Smooth muscle cell (in vitro differentiated cells): ENCODE results near the gene RNF43. TPM values are rescaled to one million over a fixed set of nuclear protein-coding genes. Genes with fewer than 3 reads are reported as not detected.

Experiments used
- DNase-seq: peaks from one replicate; lab custom pipeline; 2025; ENCODE audit not compliant: unreplicated experiment; lab: John Stamatoyannopoulos, UW
- H2AFZ ChIP-seq: fragments of 200-600 bp; sonication (generic); 2 replicates; pipeline ENCODE4 v1.6.0; 2016; ENCODE audit warnings: antibody characterized with exemption, low read depth, mild to moderate bottlenecking
- H3F3A ChIP-seq: fragments of 200-600 bp; sonication (generic); 2 replicates; pipeline ENCODE4 v1.6.0; 2017; ENCODE audit warnings: antibody characterized with exemption, low read depth
- H3K27ac ChIP-seq: fragments of 200-600 bp; sonication (generic); 2 replicates; pipeline ENCODE4 v1.5.1; 2016; ENCODE audit warnings: low read depth, mild to moderate bottlenecking
- H3K27me3 ChIP-seq: fragments of 200-600 bp; sonication (generic); 2 replicates; pipeline ENCODE4 v1.6.1; 2016; ENCODE audit warnings: low read depth, mild to moderate bottlenecking
- H3K36me3 ChIP-seq: fragments of 200-600 bp; sonication (generic); 2 replicates; pipeline ENCODE4 v1.5.1; 2016; ENCODE audit warnings: low read depth
- H3K4me1 ChIP-seq: fragments of 200-600 bp; sonication (generic); 2 replicates; pipeline ENCODE4 v1.5.1; 2016; ENCODE audit warnings: low read depth
- H3K4me2 ChIP-seq: fragments of 200-600 bp; sonication (generic); 2 replicates; pipeline ENCODE4 v1.6.0; 2016; ENCODE audit warnings: mild to moderate bottlenecking
- H3K4me3 ChIP-seq: fragments of 200-600 bp; sonication (generic); 2 replicates; pipeline ENCODE4 v1.5.1; 2016; ENCODE audit warnings: mild to moderate bottlenecking
- H3K79me2 ChIP-seq: fragments of 200-600 bp; sonication (generic); 2 replicates; pipeline ENCODE4 v1.6.0; 2016; ENCODE audit warnings: low read depth, mild to moderate bottlenecking
- H3K9ac ChIP-seq: fragments of 200-600 bp; sonication (generic); 2 replicates; pipeline ENCODE4 v1.6.0; 2016; ENCODE audit warnings: low read depth
- H3K9me3 ChIP-seq: fragments of 200-600 bp; sonication (generic); replicated peaks from 2 replicates; pipeline ENCODE4 v1.5.1; 2016; ENCODE audit warnings: low read depth
- H4K20me1 ChIP-seq: fragments of 200-600 bp; sonication (generic); 2 replicates; pipeline ENCODE4 v1.6.0; 2016; ENCODE audit warnings: low read depth
- WGBS: methylation state at CpG from one replicate; pipeline ENCODE4 v1.1.7; 2016; ENCODE audit warnings: low lambda C conversion rate; 5-methylcytosine and 5-hydroxymethylcytosine counted together
- polyA plus RNA-seq: library from polyadenylated mRNA; unstranded; fragments of >200 nt; fragmentation: Nextera tagmentation; extraction: Ambion mirVana; gene quantifications from 2 replicates; pipeline ENCODE4 v1.2.1, GENCODE V29; 2016
- total RNA-seq: library from RNA; depleted of rRNA; stranded (reverse); fragments of >200 nt; gene quantifications from 2 replicates; pipeline ENCODE4 v1.2.3, GENCODE V29; 2014
- TF ChIP-seq, protein P1 (sequence below): fragments of 200-600 bp; sonication (generic); IDR thresholded peaks from 2 replicates; pipeline ENCODE4 v1.5.1; 2017; ENCODE audit warnings: borderline replicate concordance, mild to moderate bottlenecking, antibody characterized with exemption; ENCODE audit not compliant: insufficient read depth, poor library complexity, severe bottlenecking

RNF43 gene
- total and polyA plus RNA-seq, 2 experiments from 2014 or later, result 0.17 to 3.8 TPM

DNA sequence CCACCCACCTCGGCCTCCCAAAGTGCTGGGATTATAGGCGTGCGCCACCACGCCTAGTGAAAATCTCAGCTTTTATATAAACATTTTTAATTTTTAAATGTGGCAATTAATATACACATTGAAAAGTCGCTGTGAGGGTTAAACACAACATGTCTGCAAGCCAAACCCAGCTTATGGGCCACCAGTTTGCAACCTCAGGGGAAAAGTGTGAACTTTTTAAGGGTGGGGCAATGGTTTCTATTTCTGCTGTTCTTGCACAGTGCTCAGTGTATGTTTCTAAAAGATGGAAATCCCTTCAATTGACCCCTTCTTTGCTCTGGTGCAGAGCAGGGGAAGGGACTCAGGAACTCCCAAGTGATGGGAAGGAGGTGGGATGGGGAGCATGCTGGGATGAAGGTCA lies 47.0 kb downstream of the RNF43 start:
- TF ChIP-seq, protein P1, sequence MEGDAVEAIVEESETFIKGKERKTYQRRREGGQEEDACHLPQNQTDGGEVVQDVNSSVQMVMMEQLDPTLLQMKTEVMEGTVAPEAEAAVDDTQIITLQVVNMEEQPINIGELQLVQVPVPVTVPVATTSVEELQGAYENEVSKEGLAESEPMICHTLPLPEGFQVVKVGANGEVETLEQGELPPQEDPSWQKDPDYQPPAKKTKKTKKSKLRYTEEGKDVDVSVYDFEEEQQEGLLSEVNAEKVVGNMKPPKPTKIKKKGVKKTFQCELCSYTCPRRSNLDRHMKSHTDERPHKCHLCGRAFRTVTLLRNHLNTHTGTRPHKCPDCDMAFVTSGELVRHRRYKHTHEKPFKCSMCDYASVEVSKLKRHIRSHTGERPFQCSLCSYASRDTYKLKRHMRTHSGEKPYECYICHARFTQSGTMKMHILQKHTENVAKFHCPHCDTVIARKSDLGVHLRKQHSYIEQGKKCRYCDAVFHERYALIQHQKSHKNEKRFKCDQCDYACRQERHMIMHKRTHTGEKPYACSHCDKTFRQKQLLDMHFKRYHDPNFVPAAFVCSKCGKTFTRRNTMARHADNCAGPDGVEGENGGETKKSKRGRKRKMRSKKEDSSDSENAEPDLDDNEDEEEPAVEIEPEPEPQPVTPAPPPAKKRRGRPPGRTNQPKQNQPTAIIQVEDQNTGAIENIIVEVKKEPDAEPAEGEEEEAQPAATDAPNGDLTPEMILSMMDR, result no peak
- no peak overlapping the region for H3K9ac ChIP-seq
- H2AFZ ChIP-seq, result no peak overlapping the region
- no peak overlapping the region for H3K4me3 ChIP-seq
- no peak overlapping the region for H3K27ac ChIP-seq
- H3K79me2 ChIP-seq, result no peaks in the 10 kb centered on the region
- H3K9me3 ChIP-seq, result no peaks in the 10 kb centered on the region
- peaks cover 5% of the 10 kb centered on the region for H3F3A ChIP-seq
- no peaks in the 10 kb centered on the region for H3K36me3 ChIP-seq
- no peaks in the 10 kb centered on the region for H3K4me1 ChIP-seq
- H4K20me1 ChIP-seq, result no peaks in the 10 kb centered on the region
- no peaks in the 10 kb centered on the region for H3K27me3 ChIP-seq
- no peak overlapping the region for H3K4me2 ChIP-seq
- 96% methylated on average over 5 of the region's 5 CpGs for WGBS
- no peak for DNase-seq

DNA sequence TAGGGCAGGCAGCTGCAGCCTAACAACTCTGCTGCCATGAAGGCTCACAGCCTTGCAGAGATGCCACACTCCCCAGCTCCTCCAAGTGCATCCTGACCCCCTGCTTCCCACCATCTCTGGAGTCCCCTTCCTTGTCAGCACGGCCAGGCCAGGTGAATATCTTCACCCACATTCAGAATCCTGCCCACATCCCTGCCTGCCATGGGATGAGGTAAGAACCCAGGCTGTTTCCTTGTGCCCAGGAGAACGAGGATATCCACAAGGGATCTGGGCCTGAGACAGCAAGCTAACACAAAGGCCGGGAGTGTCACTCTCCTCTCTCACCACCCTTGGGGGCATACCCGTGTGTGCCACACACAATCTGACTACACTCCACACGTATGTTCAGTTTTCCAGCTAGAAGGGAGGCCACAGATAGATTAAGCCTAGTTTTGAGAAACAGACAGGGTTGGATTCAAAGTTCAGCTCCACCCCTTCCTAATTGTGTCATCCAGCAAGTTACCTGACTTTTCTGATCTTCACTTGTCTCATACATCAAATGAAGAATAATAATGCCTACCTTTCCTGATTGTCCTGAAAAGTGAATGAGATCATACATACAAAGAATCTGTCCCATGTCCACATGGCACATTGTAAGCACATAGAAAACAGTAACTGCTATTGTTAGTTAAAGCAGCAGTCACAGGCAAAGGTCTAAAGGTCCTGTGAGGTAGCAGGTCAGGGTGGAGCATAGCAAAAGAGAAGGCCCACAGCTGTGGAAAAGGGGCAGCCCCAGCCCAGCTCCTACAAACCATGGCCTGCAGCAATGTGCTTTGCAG lies 47.9 kb downstream of the RNF43 start:
- no peak overlapping the region for H3K4me3 ChIP-seq
- TF ChIP-seq, protein P1, result no peak
- peaks cover 5% of the 10 kb centered on the region for H3F3A ChIP-seq
- H3K9ac ChIP-seq, result no peak overlapping the region
- H4K20me1 ChIP-seq, result no peaks in the 10 kb centered on the region
- H3K27me3 ChIP-seq, result no peaks in the 10 kb centered on the region
- no peaks in the 10 kb centered on the region for H3K36me3 ChIP-seq
- H3K9me3 ChIP-seq, result no peaks in the 10 kb centered on the region
- no peaks in the 10 kb centered on the region for H3K79me2 ChIP-seq
- 90% methylated on average over 5 of the region's 5 CpGs for WGBS
- no peak overlapping the region for H3K27ac ChIP-seq
- peaks cover 4% of the 10 kb centered on the region for H3K4me1 ChIP-seq
- no peak overlapping the region for H3K4me2 ChIP-seq
- no peak overlapping the region for H2AFZ ChIP-seq
- no peak for DNase-seq

DNA sequence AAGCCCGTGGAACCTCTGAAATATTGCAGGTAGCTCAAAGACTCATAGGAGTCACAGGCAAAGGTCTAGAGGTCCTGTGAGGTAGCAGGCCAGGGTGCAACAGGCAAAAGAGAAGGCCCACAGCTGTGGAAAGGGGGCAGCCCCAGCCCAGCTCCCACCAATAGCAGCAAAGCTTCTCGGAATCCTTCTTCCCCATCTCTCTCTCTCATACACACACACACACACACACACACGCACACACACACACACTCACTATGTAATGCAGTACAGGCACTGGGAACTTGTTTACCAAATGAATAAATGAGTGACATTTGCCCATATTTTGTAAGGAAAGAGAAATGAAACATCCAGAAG lies 48.5 kb downstream of the RNF43 start:
- no peak overlapping the region for H3K9ac ChIP-seq
- TF ChIP-seq, protein P1, result no peak
- peaks cover 5% of the 10 kb centered on the region for H3F3A ChIP-seq
- no peaks in the 10 kb centered on the region for H3K9me3 ChIP-seq
- H2AFZ ChIP-seq, result no peak overlapping the region
- no peaks in the 10 kb centered on the region for H3K36me3 ChIP-seq
- H3K27ac ChIP-seq, result no peak overlapping the region
- DNase-seq, result no peak
- H3K4me1 ChIP-seq, result peaks cover 9% of the 10 kb centered on the region
- no peaks in the 10 kb centered on the region for H3K27me3 ChIP-seq
- H3K4me2 ChIP-seq, result no peak overlapping the region
- WGBS, result 92% methylated on average over 3 of the region's 3 CpGs
- no peaks in the 10 kb centered on the region for H3K79me2 ChIP-seq
- H3K4me3 ChIP-seq, result no peak overlapping the region
- no peaks in the 10 kb centered on the region for H4K20me1 ChIP-seq

Other genes with a start within 250 kb of the RNF43 start
- not detected in 2 replicates for gene EPX, start 224.8 kb downstream of the RNF43 start, total RNA-seq
- not detected in 2 replicates for gene EPX, start 224.8 kb downstream of the RNF43 start, polyA plus RNA-seq
- 9.2 and 15.6 TPM in 2 replicates for gene MKS1, start 198.3 kb downstream of the RNF43 start, total RNA-seq
- gene MKS1, start 198.3 kb downstream of the RNF43 start, polyA plus RNA-seq, result 15.0 and 22.8 TPM in 2 replicates
- 1.7 and 4.1 TPM in 2 replicates for gene LPO, start 178.9 kb downstream of the RNF43 start, total RNA-seq
- gene LPO, start 178.9 kb downstream of the RNF43 start, polyA plus RNA-seq, result 3.3 TPM in 2 replicates
- gene MPO, start 136.6 kb downstream of the RNF43 start, total RNA-seq, result not detected in 2 replicates
- gene MPO, start 136.6 kb downstream of the RNF43 start, polyA plus RNA-seq, result 0.09 TPM in 1 of 2 replicates, not detected in the other
- gene TSPOAP1, start 88.7 kb downstream of the RNF43 start, total RNA-seq, result 4.3 and 7.0 TPM in 2 replicates
- 11.7 and 18.3 TPM in 2 replicates for gene TSPOAP1, start 88.7 kb downstream of the RNF43 start, polyA plus RNA-seq
- 58.5 and 66.1 TPM in 2 replicates for gene SUPT4H1, start 65.3 kb downstream of the RNF43 start, total RNA-seq
- gene SUPT4H1, start 65.3 kb downstream of the RNF43 start, polyA plus RNA-seq, result 92.4 and 107 TPM in 2 replicates
- not detected in 2 replicates for gene HSF5, start 70.9 kb upstream of the RNF43 start, total RNA-seq
- gene HSF5, start 70.9 kb upstream of the RNF43 start, polyA plus RNA-seq, result not detected in 2 replicates
- gene MTMR4, start 97.1 kb upstream of the RNF43 start, total RNA-seq, result 25.4 and 45.0 TPM in 2 replicates
- 15.8 and 20.6 TPM in 2 replicates for gene MTMR4, start 97.1 kb upstream of the RNF43 start, polyA plus RNA-seq